DOHH2 (cell line): ENCODE data around the gene NAV2.

Experiments
- H3F3A ChIP-seq: fragments of 200-600 bp; sonication (generic), shearing (Covaris generic); 2 replicates; pipeline ENCODE4 v1.6.0; 2016; ENCODE audit warnings: antibody characterized with exemption, mild to moderate bottlenecking; ENCODE audit not compliant: control insufficient read depth, insufficient read depth
- H3K27ac ChIP-seq: fragments of 200-600 bp; sonication (generic); 2 replicates; pipeline ENCODE4 v1.5.1; 2014; ENCODE audit warnings: low read depth, mild to moderate bottlenecking, low read length, moderate library complexity
- H3K27me3 ChIP-seq: fragments of 200-600 bp; sonication (generic); 2 replicates; pipeline ENCODE4 v1.6.1; 2014; ENCODE audit warnings: mild to moderate bottlenecking, low read length, mixed read lengths; ENCODE audit not compliant: control insufficient read depth
- H3K36me3 ChIP-seq: fragments of 200-600 bp; sonication (generic); 2 replicates; pipeline ENCODE4 v1.6.1; 2014; ENCODE audit warnings: mild to moderate bottlenecking, low read length, moderate library complexity, mixed read lengths; ENCODE audit not compliant: control insufficient read depth
- H3K4me1 ChIP-seq: fragments of 200-600 bp; sonication (generic); 2 replicates; pipeline ENCODE4 v1.6.1; 2014; ENCODE audit warnings: mild to moderate bottlenecking, low read length, mixed read lengths; ENCODE audit not compliant: control insufficient read depth
- H3K4me2 ChIP-seq: fragments of 200-600 bp; sonication (generic); 2 replicates; pipeline ENCODE4 v1.6.0; 2014; ENCODE audit warnings: mild to moderate bottlenecking, low read length, moderate library complexity
- H3K4me3 ChIP-seq: fragments of 200-600 bp; sonication (generic); 2 replicates; pipeline ENCODE4 v1.5.1; 2014; ENCODE audit warnings: mild to moderate bottlenecking, low read length, mixed read lengths
- H3K79me2 ChIP-seq: fragments of 200-600 bp; sonication (generic); 2 replicates; pipeline ENCODE4 v1.6.1; 2014; ENCODE audit warnings: mild to moderate bottlenecking, low read length, mixed read lengths; ENCODE audit not compliant: control insufficient read depth
- H3K9me2 ChIP-seq: fragments of 200-600 bp; sonication (generic); replicated peaks from 2 replicates; pipeline ENCODE4 v1.6.1; 2014; ENCODE audit warnings: mild to moderate bottlenecking, low read length, mixed read lengths; ENCODE audit not compliant: control insufficient read depth
- H3K9me3 ChIP-seq: fragments of 200-600 bp; sonication (generic); 2 replicates; pipeline ENCODE4 v1.6.1; 2014; ENCODE audit warnings: antibody characterized with exemption, low read length, mixed read lengths; ENCODE audit not compliant: control insufficient read depth, insufficient read depth
- H4K20me1 ChIP-seq: fragments of 200-600 bp; sonication (generic); 2 replicates; pipeline ENCODE4 v1.6.0; 2014; ENCODE audit warnings: low read depth, mild to moderate bottlenecking, antibody characterized with exemption, low read length, moderate library complexity; ENCODE audit not compliant: control insufficient read depth, insufficient read depth
- CTCF ChIP-seq: fragments of 200-600 bp; sonication (generic); IDR thresholded peaks from one replicate; pipeline ENCODE4 v1.5.1; 2014; ENCODE audit warnings: antibody characterized with exemption, mild to moderate bottlenecking, low read depth, low read length; ENCODE audit not compliant: poor library complexity, severe bottlenecking
- EZH2phosphoT487 ChIP-seq: fragments of 200-600 bp; sonication (generic); IDR thresholded peaks from 2 replicates; pipeline ENCODE4 v1.6.1; 2017; ENCODE audit warnings: borderline replicate concordance, mild to moderate bottlenecking, antibody characterized with exemption, low read length, moderate library complexity, mixed read lengths

Gene NAV2

GRCh38 chr11:19713196-19714021 lies 772 bp downstream of the NAV2 start:
- H3F3A ChIP-seq, result no peaks in the 10 kb centered on the region
- H3K4me2 ChIP-seq, result peak overlapping the region; percentile 73
- H3K79me2 ChIP-seq, result no peaks in the 10 kb centered on the region
- H3K4me3 ChIP-seq, result peak overlapping the region; percentile 70
- H3K4me1 ChIP-seq, result peaks cover 10% of the 10 kb centered on the region
- no peaks in the 10 kb centered on the region for H3K9me2 ChIP-seq
- TF ChIP-seq CTCF, result no peak
- no peak for TF ChIP-seq EZH2phosphoT487
- H3K9me3 ChIP-seq, result no peaks in the 10 kb centered on the region
- H3K27ac ChIP-seq, result no peak overlapping the region
- H4K20me1 ChIP-seq, result no peaks in the 10 kb centered on the region
- H3K27me3 ChIP-seq, result peaks cover 16% of the 10 kb centered on the region
- H3K36me3 ChIP-seq, result no peaks in the 10 kb centered on the region

- no peaks in the 10 kb centered on the region for H3K36me3 ChIP-seq
- no peak overlapping the region for H3K27ac ChIP-seq
- H3K9me2 ChIP-seq, result no peaks in the 10 kb centered on the region
- H3K79me2 ChIP-seq, result no peaks in the 10 kb centered on the region
- H3K9me3 ChIP-seq, result no peaks in the 10 kb centered on the region
- no peaks in the 10 kb centered on the region for H4K20me1 ChIP-seq
- H3F3A ChIP-seq, result no peaks in the 10 kb centered on the region
- no peak overlapping the region for H3K4me2 ChIP-seq
- H3K27me3 ChIP-seq, result peaks cover 16% of the 10 kb centered on the region
- H3K4me1 ChIP-seq, result peaks cover 10% of the 10 kb centered on the region
- TF ChIP-seq EZH2phosphoT487 (no peak), CTCF (no peak)
- no peak overlapping the region for H3K4me3 ChIP-seq
These were observed 1.4 kb downstream of the NAV2 start for GRCh38 chr11:19714022-19714386.

- Histone ChIP-seq H3K36me3 (no peaks in the 10 kb centered on the region), H3K27me3 (peaks cover 16% of the 10 kb centered on the region), H3K27ac (no peak overlapping the region), H3K9me2 (no peaks in the 10 kb centered on the region), H3K79me2 (no peaks in the 10 kb centered on the region), H3K9me3 (no peaks in the 10 kb centered on the region), H3K4me3 (no peak overlapping the region), H3K4me2 (no peak overlapping the region), H3F3A (no peaks in the 10 kb centered on the region), H4K20me1 (no peaks in the 10 kb centered on the region), H3K4me1 (peaks cover 10% of the 10 kb centered on the region)
- TF ChIP-seq EZH2phosphoT487 (no peak), CTCF (no peak)
These were observed 2.0 kb downstream of the NAV2 start for GRCh38 chr11:19714387-19715363.
